Neural progenitor cell (in vitro differentiated cells): Measurements from ENCODE around the gene EIF2D. TPM values are rescaled to one million over a fixed set of nuclear protein-coding genes. Genes with fewer than 3 reads are reported as not detected.

Source experiments
- DNase-seq: peaks from one replicate; pipeline ENCODE4 v3.0.0-alpha.2; 2016; ENCODE audit warnings: low spot score
- H2AFZ ChIP-seq: fragments of 200-600 bp; sonication (generic); replicated peaks from 2 replicates; pipeline ENCODE4 v1.6.1; 2016; ENCODE audit warnings: antibody characterized with exemption
- H3F3A ChIP-seq: fragments of 200-600 bp; sonication (generic); 2 replicates; pipeline ENCODE4 v1.6.1; 2016; ENCODE audit warnings: antibody characterized with exemption, low read depth
- H3K27ac ChIP-seq: fragments of 200-600 bp; sonication (generic); 2 replicates; pipeline ENCODE4 v1.5.1; 2016; ENCODE audit warnings: mild to moderate bottlenecking
- H3K27me3 ChIP-seq: fragments of 200-600 bp; sonication (generic); 2 replicates; pipeline ENCODE4 v1.6.1; 2016; ENCODE audit warnings: mild to moderate bottlenecking, moderate library complexity
- H3K36me3 ChIP-seq: fragments of 200-600 bp; sonication (generic); 2 replicates; pipeline ENCODE4 v1.5.1; 2016
- H3K4me1 ChIP-seq: fragments of 200-600 bp; sonication (generic); 2 replicates; pipeline ENCODE4 v1.6.1; 2016; ENCODE audit warnings: mixed run types
- H3K4me2 ChIP-seq: fragments of 200-600 bp; sonication (generic); 2 replicates; pipeline ENCODE4 v1.6.1; 2016
- H3K4me3 ChIP-seq: fragments of 200-600 bp; sonication (generic); 2 replicates; pipeline ENCODE4 v1.5.1; 2016
- H3K79me2 ChIP-seq: fragments of 200-600 bp; sonication (generic); 2 replicates; pipeline ENCODE4 v1.6.1; 2016; ENCODE audit warnings: low read depth
- H3K9ac ChIP-seq: fragments of 200-600 bp; sonication (generic); 2 replicates; pipeline ENCODE4 v1.6.1; 2016
- H3K9me3 ChIP-seq: fragments of 200-600 bp; sonication (generic); 2 replicates; pipeline ENCODE4 v1.5.1; 2016; ENCODE audit warnings: low read depth
- H4K20me1 ChIP-seq: fragments of 200-600 bp; sonication (generic); 2 replicates; pipeline ENCODE4 v1.6.1; 2016; ENCODE audit warnings: low read depth
- H3K27ac Mint-ChIP-seq: 3 replicates; pipeline ENCODE4 v1.8.0; 2021; ENCODE audit warnings: mixed read lengths
- H3K27me3 Mint-ChIP-seq: 2 replicates; pipeline ENCODE4 v1.8.0; 2022; ENCODE audit warnings: low read depth, mild to moderate bottlenecking, inconsistent platforms, moderate library complexity, mixed read lengths; ENCODE audit not compliant: insufficient read depth
- H3K36me3 Mint-ChIP-seq: 3 replicates; pipeline ENCODE4 v1.8.0; 2021; ENCODE audit warnings: mixed read lengths
- H3K4me1 Mint-ChIP-seq: 3 replicates; pipeline ENCODE4 v1.8.0; 2021; ENCODE audit warnings: mixed read lengths
- H3K4me3 Mint-ChIP-seq: 3 replicates; pipeline ENCODE4 v1.8.0; 2021; ENCODE audit warnings: mild to moderate bottlenecking, moderate library complexity, mixed read lengths
- H3K9me3 Mint-ChIP-seq: 3 replicates; pipeline ENCODE4 v1.8.0; 2020; ENCODE audit warnings: mixed read lengths
- EZH2 ChIP-seq: fragments of 200-600 bp; sonication (generic); IDR thresholded peaks from 2 replicates; pipeline ENCODE4 v1.6.1; 2017; ENCODE audit warnings: antibody characterized with exemption, mild to moderate bottlenecking, moderate library complexity
- EZH2phosphoT487 ChIP-seq: fragments of 200-600 bp; sonication (generic); IDR thresholded peaks from 2 replicates; pipeline ENCODE4 v1.6.1; 2017; ENCODE audit warnings: antibody characterized with exemption
- total RNA-seq: library from RNA; depleted of rRNA; stranded (reverse); fragments of >200 nt; gene quantifications from 2 replicates; pipeline ENCODE4 v1.2.3, GENCODE V29; 2015; ENCODE audit warnings: low replicate concordance
- TF ChIP-seq, protein P1 (sequence below): fragments of 200-600 bp; sonication (generic); IDR thresholded peaks from 2 replicates; pipeline ENCODE4 v1.5.1; 2017; ENCODE audit warnings: antibody characterized with exemption, mild to moderate bottlenecking

Gene EIF2D
- total RNA-seq, 1 donor from 2014 or later: 47.5 TPM

DNA sequence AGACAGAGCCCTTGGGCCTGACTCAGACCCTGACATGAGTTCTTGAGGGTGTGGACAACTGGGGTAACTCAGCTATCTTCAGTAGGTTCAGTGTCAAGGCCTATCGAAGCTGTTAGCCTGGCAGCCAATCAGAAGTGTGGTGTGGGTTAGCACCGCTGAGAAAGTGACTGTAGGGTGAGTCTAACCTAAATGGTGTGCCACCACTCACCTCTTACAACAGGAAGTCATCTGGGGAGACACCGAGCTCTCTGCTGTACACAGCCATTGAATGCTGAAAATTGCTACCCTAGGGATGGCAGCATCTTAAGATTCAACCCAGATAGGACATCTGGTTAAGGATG, 60.3 kb downstream of the EIF2D start:
- peaks cover 17% of the 10 kb centered on the region for H3K27me3 ChIP-seq
- H3F3A ChIP-seq: peaks cover 16% of the 10 kb centered on the region
- H3K4me3 ChIP-seq: no peak overlapping the region
- TF ChIP-seq EZH2 (no peak), EZH2phosphoT487 (no peak)
- TF ChIP-seq, protein P1, sequence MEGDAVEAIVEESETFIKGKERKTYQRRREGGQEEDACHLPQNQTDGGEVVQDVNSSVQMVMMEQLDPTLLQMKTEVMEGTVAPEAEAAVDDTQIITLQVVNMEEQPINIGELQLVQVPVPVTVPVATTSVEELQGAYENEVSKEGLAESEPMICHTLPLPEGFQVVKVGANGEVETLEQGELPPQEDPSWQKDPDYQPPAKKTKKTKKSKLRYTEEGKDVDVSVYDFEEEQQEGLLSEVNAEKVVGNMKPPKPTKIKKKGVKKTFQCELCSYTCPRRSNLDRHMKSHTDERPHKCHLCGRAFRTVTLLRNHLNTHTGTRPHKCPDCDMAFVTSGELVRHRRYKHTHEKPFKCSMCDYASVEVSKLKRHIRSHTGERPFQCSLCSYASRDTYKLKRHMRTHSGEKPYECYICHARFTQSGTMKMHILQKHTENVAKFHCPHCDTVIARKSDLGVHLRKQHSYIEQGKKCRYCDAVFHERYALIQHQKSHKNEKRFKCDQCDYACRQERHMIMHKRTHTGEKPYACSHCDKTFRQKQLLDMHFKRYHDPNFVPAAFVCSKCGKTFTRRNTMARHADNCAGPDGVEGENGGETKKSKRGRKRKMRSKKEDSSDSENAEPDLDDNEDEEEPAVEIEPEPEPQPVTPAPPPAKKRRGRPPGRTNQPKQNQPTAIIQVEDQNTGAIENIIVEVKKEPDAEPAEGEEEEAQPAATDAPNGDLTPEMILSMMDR: no peak
- DNase-seq: no peak
- no peak overlapping the region for H3K9ac ChIP-seq
- peaks cover 16% of the 10 kb centered on the region for H3K27me3 Mint-ChIP-seq
- no peak overlapping the region for H3K27ac ChIP-seq
- H2AFZ ChIP-seq: no peak overlapping the region
- H3K36me3 Mint-ChIP-seq: no peaks in the 10 kb centered on the region
- H3K36me3 ChIP-seq: no peaks in the 10 kb centered on the region
- no peaks in the 10 kb centered on the region for H3K79me2 ChIP-seq
- no peak overlapping the region for H3K4me2 ChIP-seq
- no peak overlapping the region for H3K4me3 Mint-ChIP-seq
- peaks cover 19% of the 10 kb centered on the region for H3K4me1 ChIP-seq
- H4K20me1 ChIP-seq: no peaks in the 10 kb centered on the region
- no peaks in the 10 kb centered on the region for H3K9me3 ChIP-seq
- H3K4me1 Mint-ChIP-seq: peaks cover 17% of the 10 kb centered on the region
- no peaks in the 10 kb centered on the region for H3K9me3 Mint-ChIP-seq
- no peak overlapping the region for H3K27ac Mint-ChIP-seq

DNA sequence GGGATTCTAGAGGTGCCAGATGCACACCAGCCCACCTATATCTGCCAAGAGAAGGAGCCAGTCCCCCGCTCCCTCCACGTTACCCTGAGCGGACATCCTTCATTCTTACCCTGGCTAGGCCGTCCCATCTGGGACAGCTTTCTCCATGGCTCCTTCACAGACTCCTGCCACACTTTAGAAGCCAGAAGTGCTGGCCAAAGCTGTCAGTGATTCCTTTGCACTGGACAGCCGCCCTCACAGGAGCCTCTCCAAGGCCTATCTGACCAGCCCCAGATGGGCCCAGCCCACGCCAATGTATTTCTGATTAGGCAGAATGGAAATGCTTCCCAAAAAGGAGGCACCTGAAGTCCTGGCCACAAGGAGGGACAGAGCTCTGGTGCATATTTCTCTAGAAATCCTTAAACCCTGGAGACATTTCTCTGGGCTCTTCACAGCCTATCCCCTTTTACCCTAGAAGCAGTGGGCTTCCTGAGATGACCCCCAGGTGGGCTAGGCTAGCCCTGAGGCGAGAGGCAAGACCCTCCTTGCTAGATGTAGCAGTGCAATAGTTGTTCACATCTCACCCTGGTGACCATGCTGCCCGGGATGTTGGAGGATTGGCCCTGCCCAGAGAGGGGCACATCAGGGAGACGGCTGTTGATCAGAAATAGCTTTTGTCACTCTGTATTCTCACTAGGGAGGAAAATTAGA, 60.8 kb downstream of the EIF2D start:
- H3K9me3 ChIP-seq: no peaks in the 10 kb centered on the region
- no peak overlapping the region for H3K9ac ChIP-seq
- H3K36me3 Mint-ChIP-seq: no peaks in the 10 kb centered on the region
- H3K27me3 ChIP-seq: peaks cover 12% of the 10 kb centered on the region
- H3K4me2 ChIP-seq: no peak overlapping the region
- peaks cover 14% of the 10 kb centered on the region for H3K4me1 Mint-ChIP-seq
- no peaks in the 10 kb centered on the region for H4K20me1 ChIP-seq
- no peak overlapping the region for H3K27ac Mint-ChIP-seq
- no peak overlapping the region for H3K27ac ChIP-seq
- H3K4me3 ChIP-seq: no peak overlapping the region
- peaks cover 14% of the 10 kb centered on the region for H3K4me1 ChIP-seq
- no peaks in the 10 kb centered on the region for H3K9me3 Mint-ChIP-seq
- no peaks in the 10 kb centered on the region for H3K36me3 ChIP-seq
- no peak overlapping the region for H2AFZ ChIP-seq
- H3F3A ChIP-seq: peaks cover 14% of the 10 kb centered on the region
- H3K79me2 ChIP-seq: no peaks in the 10 kb centered on the region
- no peak for DNase-seq
- peaks cover 13% of the 10 kb centered on the region for H3K27me3 Mint-ChIP-seq
- TF ChIP-seq, protein P1: no peak
- TF ChIP-seq EZH2 (no peak), EZH2phosphoT487 (no peak)
- no peak overlapping the region for H3K4me3 Mint-ChIP-seq

DNA sequence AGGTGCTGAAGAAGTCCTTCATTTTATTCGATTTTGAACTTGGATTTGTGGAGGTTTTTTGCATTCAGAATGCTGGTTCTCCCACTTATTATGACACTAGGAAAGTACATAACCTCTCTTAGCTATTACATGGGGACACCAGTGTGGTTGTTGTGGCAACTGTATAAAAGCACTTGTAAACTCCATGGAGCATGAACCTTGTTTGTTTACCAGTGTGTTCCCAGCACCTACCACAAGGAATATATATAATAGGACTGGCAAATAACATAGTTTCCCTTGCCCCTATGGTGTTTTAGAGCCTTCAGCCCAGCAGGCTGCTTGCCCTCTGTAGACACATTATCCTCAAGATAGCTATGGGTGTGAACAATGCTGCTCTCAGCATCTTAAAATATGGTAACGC, 61.8 kb downstream of the EIF2D start:
- H3K27me3 Mint-ChIP-seq: peaks cover 10% of the 10 kb centered on the region
- no peak overlapping the region for H3K4me3 Mint-ChIP-seq
- no peak overlapping the region for H3K9ac ChIP-seq
- H2AFZ ChIP-seq: no peak overlapping the region
- no peak overlapping the region for H3K4me2 ChIP-seq
- peaks cover 4% of the 10 kb centered on the region for H3K4me1 ChIP-seq
- no peak for DNase-seq
- H3K36me3 Mint-ChIP-seq: no peaks in the 10 kb centered on the region
- no peaks in the 10 kb centered on the region for H3K9me3 Mint-ChIP-seq
- H3K27ac Mint-ChIP-seq: no peak overlapping the region
- peaks cover 4% of the 10 kb centered on the region for H3F3A ChIP-seq
- H4K20me1 ChIP-seq: no peaks in the 10 kb centered on the region
- H3K4me1 Mint-ChIP-seq: peaks cover 6% of the 10 kb centered on the region
- peaks cover 2% of the 10 kb centered on the region for H3K27me3 ChIP-seq
- H3K9me3 ChIP-seq: no peaks in the 10 kb centered on the region
- H3K4me3 ChIP-seq: no peak overlapping the region
- no peaks in the 10 kb centered on the region for H3K79me2 ChIP-seq
- H3K27ac ChIP-seq: no peak overlapping the region
- TF ChIP-seq EZH2: no peak
- H3K36me3 ChIP-seq: no peaks in the 10 kb centered on the region

DNA sequence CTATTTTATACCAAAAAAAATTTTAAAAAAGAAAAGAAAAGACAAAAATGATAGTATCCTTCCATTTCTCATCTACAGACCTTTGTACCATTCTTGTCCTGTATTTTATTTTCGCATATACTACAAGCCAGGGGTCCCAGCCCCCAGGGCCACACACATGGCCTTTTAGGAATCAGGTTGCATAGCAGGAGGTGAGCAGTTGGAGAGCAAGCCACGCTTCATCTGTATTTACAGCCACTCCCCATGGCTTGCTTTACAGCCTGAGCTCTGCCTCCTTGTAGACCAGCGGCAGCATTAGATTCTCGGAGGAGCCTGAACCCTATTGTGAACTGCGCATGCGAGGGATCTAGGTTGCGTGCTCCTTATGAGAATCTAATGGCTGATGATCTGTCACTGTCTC, 65.2 kb downstream of the EIF2D start:
- H3K27me3 ChIP-seq: no peaks in the 10 kb centered on the region
- H3K79me2 ChIP-seq: no peaks in the 10 kb centered on the region
- H3K4me1 Mint-ChIP-seq: peaks cover 4% of the 10 kb centered on the region
- H3K4me3 Mint-ChIP-seq: no peak overlapping the region
- H3K27ac Mint-ChIP-seq: no peak overlapping the region
- peaks cover 4% of the 10 kb centered on the region for H3K4me1 ChIP-seq
- H3K36me3 Mint-ChIP-seq: no peaks in the 10 kb centered on the region
- peaks cover 10% of the 10 kb centered on the region for H3K27me3 Mint-ChIP-seq
- TF ChIP-seq EZH2 (no peak), EZH2phosphoT487 (no peak)
- TF ChIP-seq, protein P1: no peak
- no peak overlapping the region for H3K4me2 ChIP-seq
- H2AFZ ChIP-seq: no peak overlapping the region
- no peak overlapping the region for H3K9ac ChIP-seq
- no peaks in the 10 kb centered on the region for H3F3A ChIP-seq
- no peak overlapping the region for H3K4me3 ChIP-seq
- H3K36me3 ChIP-seq: no peaks in the 10 kb centered on the region
- H3K27ac ChIP-seq: no peak overlapping the region
- no peaks in the 10 kb centered on the region for H3K9me3 Mint-ChIP-seq
- H3K9me3 ChIP-seq: no peaks in the 10 kb centered on the region
- DNase-seq: no peak
- H4K20me1 ChIP-seq: no peaks in the 10 kb centered on the region
